Ectodermal cell (in vitro differentiated cells): ENCODE data around the gene DYNC1I1.

Experiments used
- H3K27ac ChIP-seq: 2 replicates; pipeline ENCODE4 v1.7.0; 2013; ENCODE audit warnings: mild to moderate bottlenecking, low read depth, low read length; ENCODE audit not compliant: insufficient read depth, poor library complexity, severe bottlenecking
- H3K27me3 ChIP-seq: 2 replicates; pipeline ENCODE4 v1.7.0; 2013; ENCODE audit warnings: mild to moderate bottlenecking, low read length; ENCODE audit not compliant: insufficient read depth, control insufficient read depth, poor library complexity, severe bottlenecking
- H3K36me3 ChIP-seq: one replicate; pipeline ENCODE4 v1.7.0; 2013; ENCODE audit warnings: low read length; ENCODE audit not compliant: control insufficient read depth, insufficient read depth
- H3K4me1 ChIP-seq: one replicate; pipeline ENCODE4 v1.7.0; 2013; ENCODE audit warnings: low read length; ENCODE audit not compliant: control insufficient read depth, insufficient read depth
- H3K4me3 ChIP-seq: 2 replicates; pipeline ENCODE4 v1.7.0; 2013; ENCODE audit warnings: low read depth, low read length, control low read depth; ENCODE audit not compliant: insufficient read depth
- H3K9me3 ChIP-seq: 2 replicates; pipeline ENCODE4 v1.7.0; 2013; ENCODE audit warnings: mild to moderate bottlenecking, low read length, moderate library complexity; ENCODE audit not compliant: control insufficient read depth
- WGBS, 2 experiments: methylation state at CpG; one replicate each; pipeline ENCODE4 v1.1.7; 2013; ENCODE audit warnings: missing lambda C conversion rate in 2 of 2; 5-methylcytosine and 5-hydroxymethylcytosine counted together

Gene DYNC1I1

DNA sequence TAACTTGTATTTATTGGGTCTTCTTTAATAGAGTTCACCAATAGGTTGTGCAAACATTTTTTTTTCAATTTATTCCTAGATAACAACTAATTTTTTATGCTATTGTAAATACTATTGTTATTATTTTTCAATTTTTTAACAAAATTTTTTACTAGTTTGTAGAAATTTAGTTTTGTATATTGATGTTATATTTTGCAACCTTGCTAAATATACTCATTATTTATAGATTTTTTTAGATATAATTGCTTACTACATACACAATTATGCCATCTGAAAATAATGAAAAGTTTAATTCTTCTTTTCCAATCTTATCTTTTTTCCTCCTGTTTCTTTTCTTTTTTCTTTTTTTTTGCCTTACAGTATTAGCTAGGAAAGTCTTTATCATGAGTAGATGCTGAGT is 332.6 kb downstream of the DYNC1I1 start:
- Histone ChIP-seq H3K27me3 (no peaks in the 10 kb centered on the region), H3K27ac (no peak overlapping the region), H3K36me3 (no peaks in the 10 kb centered on the region), H3K9me3 (no peaks in the 10 kb centered on the region), H3K4me3 (no peak overlapping the region), H3K4me1 (no peaks in the 10 kb centered on the region)

DNA sequence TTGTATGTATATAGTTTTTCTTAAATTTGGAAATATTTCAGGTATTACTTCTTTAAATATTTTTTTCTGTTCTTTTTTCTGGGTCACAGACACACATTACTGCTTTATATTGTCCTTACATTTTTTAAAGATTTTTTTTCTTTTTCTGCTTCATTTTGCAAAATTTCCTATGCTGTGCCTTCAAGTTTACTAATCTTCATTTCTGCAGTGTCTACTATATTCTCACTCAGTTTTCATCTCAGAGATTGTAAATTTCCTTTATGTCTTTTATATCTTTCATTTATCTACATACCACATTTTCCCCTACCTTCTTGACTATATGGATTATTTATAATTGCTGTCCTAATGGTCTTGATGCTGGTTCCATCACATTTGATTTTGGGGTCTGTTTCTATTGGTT is 339.1 kb downstream of the DYNC1I1 start:
- no peak overlapping the region for H3K27ac ChIP-seq
- H3K4me3 ChIP-seq: no peak overlapping the region
- no peaks in the 10 kb centered on the region for H3K27me3 ChIP-seq
- H3K4me1 ChIP-seq: no peaks in the 10 kb centered on the region
- no peaks in the 10 kb centered on the region for H3K36me3 ChIP-seq
- H3K9me3 ChIP-seq: no peaks in the 10 kb centered on the region

DNA sequence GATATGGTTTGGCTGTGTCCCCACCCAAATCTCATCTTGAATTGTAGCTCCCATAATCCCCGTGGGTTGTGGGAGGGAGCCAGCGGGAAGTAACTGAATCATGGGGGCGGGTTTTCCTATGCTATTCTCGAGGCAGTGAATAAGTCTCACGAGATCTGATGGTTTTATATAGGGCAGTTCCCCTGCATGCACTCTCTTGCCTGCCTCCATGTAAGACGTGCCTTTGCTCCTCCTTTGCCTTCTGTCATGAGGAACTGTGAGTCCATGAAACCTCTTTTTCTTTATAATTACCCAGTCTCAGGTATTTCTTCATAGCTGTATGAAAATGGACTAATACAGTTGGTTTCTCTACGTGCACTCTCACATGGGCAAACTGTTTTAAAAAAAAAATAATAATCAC is 341.8 kb downstream of the DYNC1I1 start:
- Histone ChIP-seq H3K27me3 (no peaks in the 10 kb centered on the region), H3K27ac (no peak overlapping the region), H3K4me1 (peaks cover 11% of the 10 kb centered on the region), H3K9me3 (no peaks in the 10 kb centered on the region), H3K36me3 (no peaks in the 10 kb centered on the region), H3K4me3 (no peak overlapping the region)
- 93 to 95% methylated on average over 6 to 7 of the region's 7 CpGs for WGBS, 2 experiments

DNA sequence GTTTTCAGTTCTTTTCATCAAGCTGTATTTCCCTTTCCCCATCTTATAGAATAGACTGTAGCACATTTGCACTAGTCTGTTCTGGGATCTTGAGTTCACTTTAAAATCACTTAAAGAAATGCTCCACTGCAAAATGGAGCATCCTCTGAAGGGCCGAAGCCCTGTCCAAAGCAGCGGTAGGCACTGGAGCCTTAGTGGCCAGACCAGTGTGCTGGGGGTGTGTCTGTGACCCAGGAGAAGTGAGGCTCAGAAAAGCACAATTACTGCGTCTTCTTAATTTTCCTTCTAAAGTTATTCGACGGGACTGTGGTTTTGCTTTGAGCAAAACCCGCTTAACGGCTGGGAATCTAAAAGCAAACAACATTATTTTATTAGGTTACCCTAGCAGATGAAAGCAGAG is 343.8 kb downstream of the DYNC1I1 start:
- Histone ChIP-seq H3K4me3 (no peak overlapping the region), H3K9me3 (no peaks in the 10 kb centered on the region), H3K36me3 (peaks cover 6% of the 10 kb centered on the region), H3K27me3 (no peaks in the 10 kb centered on the region), H3K4me1 (peaks cover 14% of the 10 kb centered on the region), H3K27ac (no peak overlapping the region)
- WGBS, 2 experiments: 90 to 96% methylated on average over 7 of the region's 7 CpGs

DNA sequence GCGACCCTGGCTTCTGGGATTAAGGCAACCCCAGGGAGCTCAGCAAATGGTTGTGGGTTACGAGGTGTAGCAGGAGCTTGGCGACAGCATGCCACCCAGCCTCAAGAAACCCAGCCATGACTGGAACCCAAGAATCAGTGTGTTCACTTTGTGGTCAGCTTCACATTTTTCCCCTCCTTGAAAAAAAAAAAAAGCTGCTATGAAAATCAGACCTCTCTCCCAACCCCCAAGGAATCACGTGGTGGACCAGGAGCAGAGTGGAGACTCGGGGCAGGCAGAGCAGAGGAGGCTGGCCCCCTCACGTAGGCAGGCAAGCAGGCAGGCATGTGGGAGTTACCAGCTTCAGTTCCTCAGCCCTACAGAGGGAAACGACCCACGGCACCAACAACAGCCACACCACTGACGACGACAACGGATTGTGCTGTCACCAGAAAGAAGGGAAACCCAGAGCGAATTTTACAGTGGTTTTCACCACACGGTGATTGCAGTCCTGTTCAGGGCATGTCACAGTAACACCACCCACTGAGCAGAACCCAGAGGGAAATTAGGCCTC is 346.2 kb downstream of the DYNC1I1 start:
- WGBS, 2 experiments: 44 to 48% methylated on average over 13 of the region's 13 CpGs
- Histone ChIP-seq H3K27ac (peak overlapping the region; percentile 64), H3K9me3 (no peaks in the 10 kb centered on the region), H3K4me3 (no peak overlapping the region), H3K4me1 (peaks cover 25% of the 10 kb centered on the region), H3K36me3 (peaks cover 7% of the 10 kb centered on the region), H3K27me3 (no peaks in the 10 kb centered on the region)

GRCh38 chr7:96120445-96121225 is 348.3 kb downstream of the DYNC1I1 start:
- Histone ChIP-seq H3K27ac (no peak overlapping the region), H3K36me3 (peaks cover 7% of the 10 kb centered on the region), H3K4me1 (peaks cover 27% of the 10 kb centered on the region), H3K9me3 (no peaks in the 10 kb centered on the region), H3K4me3 (no peak overlapping the region), H3K27me3 (no peaks in the 10 kb centered on the region)
- WGBS, 2 experiments: 90 to 95% methylated on average over 2 of the region's 2 CpGs

DNA sequence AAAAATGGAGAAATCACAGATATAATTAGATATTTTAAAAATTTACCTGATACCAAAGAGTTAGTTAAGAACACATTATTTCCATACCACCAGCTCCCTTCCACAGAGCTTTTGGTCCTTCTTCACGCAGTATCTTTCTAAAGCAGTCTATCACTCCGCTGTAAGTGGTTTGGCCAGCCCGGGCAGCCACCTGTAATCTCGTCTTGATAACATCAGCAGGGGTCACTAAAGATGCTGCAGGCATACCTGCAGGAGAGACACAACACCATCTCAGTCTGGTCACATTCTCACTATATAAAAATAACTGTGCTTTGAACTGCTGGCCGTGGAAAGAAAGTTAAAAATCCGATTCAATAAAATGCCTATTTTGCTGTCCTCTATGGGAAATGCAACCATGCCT is 349.4 kb downstream of the DYNC1I1 start:
- H3K4me1 ChIP-seq: peaks cover 37% of the 10 kb centered on the region
- peaks cover 7% of the 10 kb centered on the region for H3K36me3 ChIP-seq
- no peak overlapping the region for H3K4me3 ChIP-seq
- H3K27me3 ChIP-seq: no peaks in the 10 kb centered on the region
- H3K9me3 ChIP-seq: no peaks in the 10 kb centered on the region
- no peak overlapping the region for H3K27ac ChIP-seq
- 91% methylated on average over 6 of the region's 6 CpGs for WGBS, 2 experiments

DNA sequence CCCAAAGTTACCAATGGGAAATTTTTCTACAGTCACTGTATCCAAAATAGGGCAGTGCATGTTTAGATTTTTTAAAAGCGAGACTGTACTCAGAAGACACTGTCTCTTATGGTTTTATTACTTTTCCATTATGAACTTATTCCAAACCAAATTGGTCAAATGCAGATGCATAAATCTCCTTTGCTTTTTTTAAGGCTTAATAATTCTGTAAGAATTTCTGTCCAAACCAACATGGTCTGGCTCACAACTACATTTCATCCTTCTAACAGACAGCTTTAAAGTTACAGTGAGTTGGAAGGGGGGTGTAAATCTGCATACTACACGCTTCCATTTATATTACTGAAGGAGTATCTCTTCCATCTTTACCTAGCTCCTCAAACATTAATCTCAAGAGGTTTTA is 350.4 kb downstream of the DYNC1I1 start:
- H3K27ac ChIP-seq: no peak overlapping the region
- no peaks in the 10 kb centered on the region for H3K9me3 ChIP-seq
- peaks cover 7% of the 10 kb centered on the region for H3K36me3 ChIP-seq
- H3K27me3 ChIP-seq: no peaks in the 10 kb centered on the region
- WGBS, 2 experiments: 90 to 100% methylated on average over 2 of the region's 2 CpGs
- no peak overlapping the region for H3K4me3 ChIP-seq
- H3K4me1 ChIP-seq: peaks cover 47% of the 10 kb centered on the region

DNA sequence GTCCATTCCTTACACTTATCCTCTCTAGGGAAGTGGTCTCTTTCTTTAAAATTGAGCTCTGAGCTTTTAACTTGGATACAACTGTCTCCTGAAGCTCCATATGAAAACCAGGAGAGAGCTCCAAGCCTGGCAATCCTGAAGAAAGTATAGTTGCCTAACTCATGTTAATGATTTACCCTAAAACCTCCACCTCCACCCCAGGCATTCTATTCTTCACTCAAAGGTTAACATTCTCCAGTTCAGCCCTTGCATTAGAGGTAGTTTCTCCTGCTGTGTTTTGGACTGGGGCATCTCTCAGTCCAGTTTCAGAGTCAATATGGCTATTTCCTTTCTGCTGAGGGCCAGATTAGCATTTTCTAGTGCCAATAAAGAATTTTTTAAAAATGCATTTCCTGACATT is 354.0 kb downstream of the DYNC1I1 start:
- Histone ChIP-seq H3K27me3 (no peaks in the 10 kb centered on the region), H3K4me1 (peaks cover 35% of the 10 kb centered on the region), H3K9me3 (no peaks in the 10 kb centered on the region), H3K4me3 (no peak overlapping the region), H3K27ac (no peak overlapping the region), H3K36me3 (no peaks in the 10 kb centered on the region)

- Histone ChIP-seq H3K4me3 (no peak overlapping the region), H3K36me3 (no peaks in the 10 kb centered on the region), H3K27me3 (no peaks in the 10 kb centered on the region), H3K4me1 (peaks cover 33% of the 10 kb centered on the region), H3K27ac (no peak overlapping the region), H3K9me3 (no peaks in the 10 kb centered on the region)
- WGBS, 2 experiments: 21 to 23% methylated on average over 2 of the region's 2 CpGs
These were observed 355.4 kb downstream of the DYNC1I1 start for GRCh38 chr7:96127746-96128145.
